Activated T-helper 2 cell treated with anti-CD3 and anti-CD28 coated beads, Interferon-gamma antibody, Interleukin-2, Interleukin-4, amounts not matched to agents 10 μg/mL and 5 μg/mL and 100 μg/mL, durations not matched to agents 14 hours and 24 hours and 36 hours (primary cell): ENCODE data around the gene HTR5A. TPM values are rescaled to one million over a fixed set of nuclear protein-coding genes. Genes with fewer than 3 reads are reported as not detected.

Source experiments
- DNase-seq: peaks from one replicate; pipeline ENCODE4 v3.0.0; 2021; ENCODE audit warnings: low spot score
- H3K27ac Mint-ChIP-seq: one replicate; pipeline ENCODE4 v1.8.0; 2021; ENCODE audit warnings: mixed read lengths
- H3K27me3 Mint-ChIP-seq: one replicate; pipeline ENCODE4 v1.8.0; 2021; ENCODE audit warnings: low read depth, mixed read lengths
- H3K36me3 Mint-ChIP-seq: one replicate; pipeline ENCODE4 v1.8.0; 2021; ENCODE audit warnings: low read depth, mixed read lengths
- H3K4me1 Mint-ChIP-seq: one replicate; pipeline ENCODE4 v1.8.0; 2021; ENCODE audit warnings: low read depth, mixed read lengths
- H3K4me3 Mint-ChIP-seq: one replicate; pipeline ENCODE4 v1.8.0; 2021; ENCODE audit warnings: low read depth, mild to moderate bottlenecking, moderate library complexity, mixed read lengths
- H3K9me3 Mint-ChIP-seq: one replicate; pipeline ENCODE4 v1.8.0; 2021; ENCODE audit warnings: mixed read lengths
- intact Hi-C: fragments of 100-400 bp; cut with micrococcal nuclease; formaldehyde crosslinking; loops from one replicate; pipeline ENCODE4 v1.15.1; 2023
- total RNA-seq: library from RNA; stranded (reverse); gene quantifications from 2 replicates; pipeline ENCODE4 v1.2.3, GENCODE V29; 2022

HTR5A gene
- total RNA-seq, 1 donor from 2014 or later = not detected

- no peak overlapping the region for H3K4me3 Mint-ChIP-seq
- intact Hi-C loops = no loop called here
- H3K36me3 Mint-ChIP-seq = no peaks in the 10 kb centered on the region
- peaks cover 6% of the 10 kb centered on the region for H3K4me1 Mint-ChIP-seq
- no peak overlapping the region for H3K27ac Mint-ChIP-seq
- DNase-seq = no peak
- peaks cover 5% of the 10 kb centered on the region for H3K9me3 Mint-ChIP-seq
- H3K27me3 Mint-ChIP-seq = peaks cover 12% of the 10 kb centered on the region
Observed at GRCh38 chr7:155097338-155097737, 27.2 kb downstream of the HTR5A start.

DNA sequence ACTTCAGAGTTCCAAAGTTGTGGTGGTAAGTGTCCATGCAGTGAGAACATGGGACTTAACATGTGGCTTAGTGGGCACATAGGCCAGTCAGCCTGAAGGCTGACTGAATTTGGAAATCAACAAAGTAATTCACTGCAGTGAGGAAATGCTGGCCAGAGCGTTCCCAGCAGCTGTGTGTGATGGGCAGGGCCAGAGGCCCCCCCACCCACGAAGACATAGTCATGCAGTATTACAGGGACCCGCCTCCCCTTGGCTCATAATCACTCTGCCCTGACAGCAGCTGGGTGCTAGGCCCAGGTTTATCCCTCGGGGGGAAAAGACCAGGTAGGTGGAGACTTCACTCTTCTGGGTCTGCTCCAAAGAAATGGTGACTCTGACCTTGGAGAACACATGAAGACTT lies 33.7 kb downstream of the HTR5A start:
- DNase-seq = no peak
- intact Hi-C loops = no loop called here

GRCh38 chr7:155104913-155105312 lies 34.8 kb downstream of the HTR5A start:
- intact Hi-C loops = no loop called here
- no peak overlapping the region for H3K4me3 Mint-ChIP-seq
- no peaks in the 10 kb centered on the region for H3K9me3 Mint-ChIP-seq
- DNase-seq = no peak
- no peaks in the 10 kb centered on the region for H3K36me3 Mint-ChIP-seq
- no peaks in the 10 kb centered on the region for H3K4me1 Mint-ChIP-seq
- H3K27ac Mint-ChIP-seq = no peak overlapping the region
- peaks cover 10% of the 10 kb centered on the region for H3K27me3 Mint-ChIP-seq

More for the DNA sequence above, 33.7 kb downstream of the HTR5A start:
- H3K36me3 Mint-ChIP-seq = no peaks in the 10 kb centered on the region
- no peaks in the 10 kb centered on the region for H3K9me3 Mint-ChIP-seq
- no peaks in the 10 kb centered on the region for H3K4me1 Mint-ChIP-seq
- H3K27me3 Mint-ChIP-seq = peaks cover 9% of the 10 kb centered on the region
- H3K27ac Mint-ChIP-seq = no peak overlapping the region
- no peak overlapping the region for H3K4me3 Mint-ChIP-seq

DNA sequence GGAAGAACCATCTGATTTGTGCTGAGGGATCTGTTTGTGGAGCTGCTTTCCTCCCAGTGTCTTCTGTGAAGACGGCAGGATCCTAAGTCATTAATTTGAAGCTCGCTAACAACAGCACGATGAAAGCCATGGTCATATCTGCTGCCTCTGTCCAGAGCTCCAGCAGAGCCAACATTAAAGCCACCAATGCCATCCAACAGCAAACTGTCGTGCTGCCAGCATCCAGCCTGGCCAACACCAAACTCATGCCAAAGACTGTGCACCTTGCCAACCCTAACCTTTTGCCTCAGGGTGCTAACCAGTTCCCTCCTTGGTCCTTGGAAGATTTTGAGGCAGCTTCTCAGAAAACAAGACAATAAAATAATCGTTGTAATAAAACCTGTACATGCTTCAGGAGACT lies 36.2 kb downstream of the HTR5A start:
- H3K36me3 Mint-ChIP-seq = no peaks in the 10 kb centered on the region
- intact Hi-C loops = no loop called here
- no peaks in the 10 kb centered on the region for H3K4me1 Mint-ChIP-seq
- H3K27me3 Mint-ChIP-seq = peaks cover 13% of the 10 kb centered on the region
- H3K9me3 Mint-ChIP-seq = no peaks in the 10 kb centered on the region
- H3K27ac Mint-ChIP-seq = no peak overlapping the region
- no peak overlapping the region for H3K4me3 Mint-ChIP-seq
- DNase-seq = no peak

DNA sequence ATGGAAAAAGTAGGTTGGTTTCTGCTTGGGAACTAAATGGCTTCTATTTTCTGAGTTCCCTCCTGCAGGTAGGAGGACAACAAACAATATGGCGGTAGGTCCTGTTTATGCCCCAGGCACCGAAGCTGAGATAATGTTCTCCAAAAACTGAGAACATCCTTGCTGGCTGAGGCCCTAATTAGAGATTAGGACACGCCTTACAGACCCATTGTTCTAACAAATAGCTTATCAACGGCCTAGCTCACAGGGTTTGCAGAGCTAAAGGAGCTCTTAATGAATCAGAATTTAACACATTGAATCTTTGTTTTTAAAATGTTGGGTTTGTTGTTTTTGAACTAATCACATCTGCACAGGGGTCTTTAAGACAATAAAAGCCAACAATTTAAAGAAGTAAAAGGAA lies 37.0 kb downstream of the HTR5A start:
- intact Hi-C loops = no loop called here
- no peaks in the 10 kb centered on the region for H3K4me1 Mint-ChIP-seq
- H3K27me3 Mint-ChIP-seq = peaks cover 15% of the 10 kb centered on the region
- H3K9me3 Mint-ChIP-seq = no peaks in the 10 kb centered on the region
- no peak overlapping the region for H3K27ac Mint-ChIP-seq
- DNase-seq = no peak
- no peaks in the 10 kb centered on the region for H3K36me3 Mint-ChIP-seq
- no peak overlapping the region for H3K4me3 Mint-ChIP-seq

DNA sequence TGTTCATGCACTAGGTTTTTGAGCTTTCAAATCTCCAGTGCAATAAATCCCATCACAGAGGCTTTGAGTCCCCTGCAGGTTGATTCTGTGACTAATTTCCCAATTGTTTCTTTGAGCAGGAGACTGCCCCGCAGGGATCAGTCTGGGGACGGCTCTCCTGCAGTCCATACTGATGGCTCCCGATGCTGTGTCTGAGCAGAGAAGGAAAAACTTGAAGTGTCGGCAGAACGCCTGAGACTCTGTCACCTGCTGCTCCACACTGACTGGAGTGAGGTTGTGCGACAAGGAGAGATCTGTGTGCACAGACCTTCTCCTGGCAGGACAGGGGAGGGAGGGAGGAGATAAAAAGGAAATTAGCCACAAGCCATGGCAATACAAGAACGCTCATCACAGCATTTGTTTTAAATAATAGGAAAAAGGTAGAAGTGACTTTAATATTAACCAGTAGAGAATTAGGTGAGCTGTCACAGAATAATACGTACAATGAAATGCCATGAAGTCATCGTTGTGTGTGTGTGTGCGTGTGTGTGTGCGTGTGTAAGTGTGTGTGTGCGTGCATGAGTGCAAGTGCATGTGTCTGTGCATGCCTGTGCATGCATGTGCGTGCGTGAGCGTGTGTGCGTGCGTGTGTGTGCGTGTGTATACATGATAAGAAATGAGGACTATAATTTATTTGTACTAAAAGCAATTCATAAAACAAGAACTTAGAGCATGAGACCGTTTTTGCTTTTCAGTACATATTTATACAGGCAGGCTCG lies 38.2 kb downstream of the HTR5A start:
- H3K4me1 Mint-ChIP-seq = no peaks in the 10 kb centered on the region

DNA sequence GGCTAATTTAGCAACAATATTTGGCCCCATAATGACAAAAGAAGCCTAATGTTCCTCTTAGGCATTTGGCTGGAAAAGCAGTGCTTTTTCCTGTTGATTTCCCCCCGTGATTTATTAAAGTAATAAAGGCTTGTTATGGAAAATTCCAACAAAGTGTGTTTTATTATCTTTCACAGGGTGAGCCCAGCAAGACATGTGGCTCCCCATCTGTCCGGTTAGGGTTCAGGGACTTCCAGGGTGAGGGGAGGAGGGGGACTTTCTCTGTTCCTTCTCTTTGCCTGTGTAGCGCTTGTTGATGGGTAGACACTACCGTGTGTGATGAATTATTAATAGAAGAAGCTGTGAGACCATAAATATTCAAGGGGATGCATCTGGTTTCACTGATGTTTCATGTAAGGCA lies 39.0 kb downstream of the HTR5A start:
- H3K27ac Mint-ChIP-seq = no peak overlapping the region
- DNase-seq = no peak
- H3K4me1 Mint-ChIP-seq = no peaks in the 10 kb centered on the region
- H3K9me3 Mint-ChIP-seq = no peaks in the 10 kb centered on the region
- H3K27me3 Mint-ChIP-seq = peaks cover 21% of the 10 kb centered on the region
- intact Hi-C loops = no loop called here
- no peaks in the 10 kb centered on the region for H3K36me3 Mint-ChIP-seq
- no peak overlapping the region for H3K4me3 Mint-ChIP-seq

More for the DNA sequence above, 38.2 kb downstream of the HTR5A start:
- H3K27ac Mint-ChIP-seq = no peak overlapping the region
- no peak overlapping the region for H3K4me3 Mint-ChIP-seq
- DNase-seq = no peak
- no peaks in the 10 kb centered on the region for H3K9me3 Mint-ChIP-seq
- intact Hi-C loops = no loop called here
- H3K27me3 Mint-ChIP-seq = peaks cover 21% of the 10 kb centered on the region
- H3K36me3 Mint-ChIP-seq = no peaks in the 10 kb centered on the region

DNA sequence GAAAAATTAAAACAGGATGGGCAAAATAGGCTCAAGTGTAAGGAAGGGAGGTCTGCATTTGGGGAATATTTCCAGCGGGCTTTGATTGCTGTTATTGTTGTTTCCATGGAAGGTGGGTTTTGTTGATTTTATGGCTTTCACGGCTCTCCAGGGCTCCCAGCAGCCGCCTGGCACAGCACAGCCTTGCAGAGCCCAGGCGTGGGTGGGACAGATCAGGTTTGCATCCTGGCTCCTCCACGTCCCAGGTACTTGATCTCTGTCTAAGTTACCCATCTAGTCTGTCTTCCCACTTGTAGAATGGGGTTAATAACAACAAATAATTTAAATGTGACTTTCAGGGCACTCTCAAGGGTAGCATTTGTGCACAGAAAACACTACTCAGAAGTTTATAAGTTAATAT lies 45.2 kb downstream of the HTR5A start:
- intact Hi-C loops = no loop called here
- H3K4me3 Mint-ChIP-seq = no peak overlapping the region
- no peak for DNase-seq
- peaks cover 9% of the 10 kb centered on the region for H3K9me3 Mint-ChIP-seq
- peaks cover 20% of the 10 kb centered on the region for H3K27me3 Mint-ChIP-seq
- peaks cover 2% of the 10 kb centered on the region for H3K4me1 Mint-ChIP-seq
- no peak overlapping the region for H3K27ac Mint-ChIP-seq
- no peaks in the 10 kb centered on the region for H3K36me3 Mint-ChIP-seq

DNA sequence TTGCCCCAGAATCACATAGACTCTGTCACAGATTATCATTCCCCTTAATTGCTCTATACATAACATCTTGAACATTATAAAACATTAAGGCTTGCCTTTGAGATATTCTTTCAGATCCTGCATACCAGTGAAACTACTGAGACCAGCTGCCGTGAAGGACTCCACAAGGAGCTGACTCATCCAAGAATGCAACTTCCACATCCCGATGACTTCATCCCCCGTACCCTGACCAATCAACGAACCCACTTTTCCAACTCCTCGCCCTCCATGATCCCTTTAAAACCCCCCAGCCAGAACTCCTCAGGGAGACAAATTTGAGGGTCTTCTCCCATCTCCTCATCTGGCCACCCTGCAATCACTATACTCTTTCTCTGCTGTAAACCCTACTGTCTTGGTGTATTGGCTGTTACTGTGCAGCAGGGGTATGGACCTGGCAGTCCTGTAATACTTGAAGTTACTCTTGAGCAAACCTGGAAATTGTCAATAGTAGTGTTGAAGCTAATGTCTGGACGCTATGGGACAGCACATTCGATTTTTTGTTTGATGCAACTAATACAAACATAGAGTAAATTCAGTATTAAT lies 49.8 kb downstream of the HTR5A start:
- DNase-seq = no peak
- Mint-ChIP-seq H3K9me3 (peaks cover 10% of the 10 kb centered on the region), H3K36me3 (no peaks in the 10 kb centered on the region), H3K4me1 (no peaks in the 10 kb centered on the region), H3K4me3 (no peak overlapping the region), H3K27me3 (peaks cover 9% of the 10 kb centered on the region), H3K27ac (no peak overlapping the region)
- intact Hi-C loops = no loop called here

GRCh38 chr7:155120460-155120859 lies 50.3 kb downstream of the HTR5A start:
- no peaks in the 10 kb centered on the region for H3K36me3 Mint-ChIP-seq
- H3K4me3 Mint-ChIP-seq = no peak overlapping the region
- DNase-seq = no peak
- H3K27me3 Mint-ChIP-seq = peaks cover 9% of the 10 kb centered on the region
- H3K9me3 Mint-ChIP-seq = peaks cover 10% of the 10 kb centered on the region
- intact Hi-C loops = no loop called here
- no peaks in the 10 kb centered on the region for H3K4me1 Mint-ChIP-seq
- H3K27ac Mint-ChIP-seq = no peak overlapping the region

DNA sequence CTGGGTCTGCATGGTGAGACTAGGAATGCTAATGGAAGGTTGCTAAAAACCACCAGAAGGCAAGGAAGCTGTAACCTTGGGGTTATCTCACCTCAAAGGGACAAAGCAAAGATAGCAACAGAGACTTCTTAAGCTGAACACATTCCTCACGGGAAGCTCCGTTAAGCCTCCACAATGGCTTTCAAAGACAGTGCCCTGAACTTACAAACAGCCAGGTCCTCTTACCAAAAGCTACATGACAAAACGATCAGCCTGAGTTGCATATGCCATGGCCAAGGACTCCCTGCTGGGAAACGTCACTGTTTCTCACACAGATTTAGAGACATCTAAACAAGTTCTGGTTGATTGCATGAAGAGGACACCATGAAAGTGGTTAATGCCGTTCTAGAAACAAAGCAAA lies 52.7 kb downstream of the HTR5A start:
- Mint-ChIP-seq H3K27me3 (peaks cover 4% of the 10 kb centered on the region), H3K9me3 (peaks cover 10% of the 10 kb centered on the region), H3K4me3 (no peak overlapping the region), H3K36me3 (no peaks in the 10 kb centered on the region), H3K27ac (no peak overlapping the region), H3K4me1 (no peaks in the 10 kb centered on the region)
- DNase-seq = no peak
- intact Hi-C loops = no loop called here

DNA sequence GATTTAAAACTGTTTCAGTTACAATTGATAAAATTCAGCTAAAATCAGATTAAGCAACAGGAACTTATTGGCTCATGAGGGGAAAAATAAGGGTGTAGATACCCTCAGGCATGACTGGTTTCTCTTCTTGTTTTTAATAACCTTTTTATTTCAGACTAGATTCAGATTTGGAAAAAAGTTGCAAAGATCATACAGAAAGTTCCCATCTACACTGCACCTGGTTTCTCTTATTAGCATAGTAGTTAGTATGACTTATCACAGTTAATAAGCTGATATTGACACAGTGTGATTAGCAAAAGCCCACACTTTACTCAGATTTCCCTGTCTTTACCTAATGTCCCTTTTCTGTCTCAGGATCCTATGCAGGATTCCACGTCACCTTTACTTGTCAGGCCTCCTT lies 53.3 kb downstream of the HTR5A start:
- Mint-ChIP-seq H3K27me3 (peaks cover 4% of the 10 kb centered on the region), H3K9me3 (peaks cover 10% of the 10 kb centered on the region), H3K36me3 (no peaks in the 10 kb centered on the region), H3K4me1 (no peaks in the 10 kb centered on the region), H3K4me3 (no peak overlapping the region), H3K27ac (no peak overlapping the region)
- intact Hi-C loops = no loop called here
- no peak for DNase-seq

DNA sequence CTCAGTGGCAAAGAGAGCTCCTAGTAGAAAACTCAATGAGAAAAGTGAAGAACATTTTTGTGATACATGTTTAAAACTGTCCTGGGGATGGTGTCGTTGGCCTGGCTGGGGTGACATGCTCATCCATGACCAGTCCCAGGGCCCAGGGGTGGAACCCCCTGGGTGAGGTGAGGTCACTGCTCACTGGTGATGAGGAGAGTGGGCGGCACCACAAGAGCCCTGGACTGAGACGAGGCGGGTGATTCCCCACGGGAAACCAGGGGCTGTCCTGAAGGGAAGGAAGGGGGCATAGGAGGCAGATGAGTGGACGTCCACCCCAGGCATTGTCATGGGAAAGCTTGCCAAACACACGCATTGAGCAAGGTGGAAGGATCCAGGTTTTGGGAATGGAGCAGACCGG lies 54.6 kb downstream of the HTR5A start:
- intact Hi-C loops = no loop called here
- Mint-ChIP-seq H3K27me3 (peaks cover 4% of the 10 kb centered on the region), H3K4me3 (no peak overlapping the region), H3K4me1 (no peaks in the 10 kb centered on the region), H3K27ac (no peak overlapping the region), H3K36me3 (no peaks in the 10 kb centered on the region), H3K9me3 (peaks cover 7% of the 10 kb centered on the region)
- DNase-seq = no peak
